HL-60 (cell line): ENCODE measurements around the gene AMPD1.

Experiments used
- CTCF ChIP-seq: IDR thresholded peaks from one replicate; pipeline ENCODE4 v1.5.1; 2011; ENCODE audit warnings: low read length, control low read depth, inconsistent platforms; ENCODE audit not compliant: insufficient read depth
- POLR2AphosphoS5 ChIP-seq: IDR thresholded peaks from 2 replicates; pipeline ENCODE4 v1.6.1; 2012; ENCODE audit warnings: low read depth
- REST ChIP-seq: IDR thresholded peaks from 2 replicates; pipeline ENCODE4 v1.6.1; 2012; ENCODE audit warnings: low read depth; ENCODE audit not compliant: insufficient replicate concordance
- SPI1 ChIP-seq: IDR thresholded peaks from 2 replicates; pipeline ENCODE4 v1.6.1; 2012; ENCODE audit warnings: low read depth, mild to moderate bottlenecking, borderline replicate concordance

- TF ChIP-seq CTCF, result no peak
- no peak for TF ChIP-seq SPI1
- no peak for TF ChIP-seq REST
- TF ChIP-seq POLR2AphosphoS5, result no peak
Measured at GRCh38 chr1:114723457-114723856, 28.1 kb upstream of the AMPD1 start.
